HepG2 (cell line): Measurements from ENCODE around the gene RAC3. TPM values are rescaled to one million over a fixed set of nuclear protein-coding genes. Genes with fewer than 3 reads are reported as not detected.
A peak's percentile ranks its signal among the peaks of the same experiment; 100 is the strongest.

ENCODE experiments used
- AGO2 ChIP-seq: fragments of 200-400 bp; formaldehyde crosslinking; optimal IDR thresholded peaks from 2 replicates; pipeline ENCODE3; 2017; ENCODE audit warnings: mild to moderate bottlenecking, low read depth, low read length, moderate library complexity
- AKAP8 ChIP-seq: sonication (generic); formaldehyde crosslinking; IDR thresholded peaks from 2 replicates; pipeline ENCODE4 v1.5.1; 2020; ENCODE audit warnings: mild to moderate bottlenecking, missing genetic modification reagents
- ATF7-NPFF ChIP-seq: sonication (generic); formaldehyde crosslinking; IDR thresholded peaks from 2 replicates; pipeline ENCODE4 v1.8.1; 2023; ENCODE audit warnings: mild to moderate bottlenecking, low read depth, missing genetic modification reagents, moderate library complexity
- BATF2 ChIP-seq: sonication (generic); formaldehyde crosslinking; IDR thresholded peaks from 2 replicates; pipeline ENCODE4 v1.8.0; 2022; ENCODE audit warnings: mild to moderate bottlenecking, missing genetic modification reagents, moderate library complexity
- CREM ChIP-seq, 2 experiments: sonication (generic) in 1 of 2; formaldehyde crosslinking in 1 of 2; IDR thresholded peaks; 2 replicates each; pipeline versions ENCODE4 v1.4.0 to v1.6.1; 2016 to 2020; ENCODE audit warnings: antibody characterized with exemption in 1 of 2, mild to moderate bottlenecking in 1 of 2, missing genetic modification reagents in 1 of 2
- EEA1 ChIP-seq: sonication (generic); formaldehyde crosslinking; IDR thresholded peaks from 2 replicates; pipeline ENCODE4 v1.5.1; 2020; ENCODE audit warnings: mild to moderate bottlenecking, missing genetic modification reagents, borderline replicate concordance
- HOXA7 ChIP-seq: sonication (generic); formaldehyde crosslinking; IDR thresholded peaks from 2 replicates; pipeline ENCODE4 v1.8.1; 2022; ENCODE audit warnings: mild to moderate bottlenecking, missing genetic modification reagents, moderate library complexity
- KLF12 ChIP-seq: sonication (generic); formaldehyde crosslinking; IDR thresholded peaks from 2 replicates; pipeline ENCODE4 v1.4.0; 2020; ENCODE audit warnings: missing genetic modification reagents, borderline replicate concordance
- MYNN ChIP-seq: sonication (generic); formaldehyde crosslinking; IDR thresholded peaks from 2 replicates; pipeline ENCODE4 v1.4.0; 2020; ENCODE audit warnings: mild to moderate bottlenecking, low read depth, missing genetic modification reagents
- NONO ChIP-seq, 2 experiments: fragments of 450-650 bp in 1 of 2; sonication (generic) in 1 of 2; formaldehyde crosslinking in 1 of 2; IDR thresholded peaks in 1 of 2; conservative IDR thresholded peaks in 1 of 2; 2 replicates each; pipeline versions ENCODE4 v1.6.1 to v1.8.0; 2017 to 2022; ENCODE audit warnings: mild to moderate bottlenecking in 1 of 2, missing genetic modification reagents in 1 of 2, moderate library complexity in 1 of 2
- NR1H2 ChIP-seq: sonication (generic); formaldehyde crosslinking; IDR thresholded peaks from 2 replicates; pipeline ENCODE4 v1.8.1; 2022; ENCODE audit warnings: low read depth, missing genetic modification reagents, borderline replicate concordance
- NR2F2 ChIP-seq: IDR thresholded peaks from 2 replicates; pipeline ENCODE4 v1.6.1; 2012; ENCODE audit warnings: low read depth, inconsistent platforms, borderline replicate concordance
- PLRG1 ChIP-seq: fragments of 450-650 bp; conservative IDR thresholded peaks from 2 replicates; pipeline ENCODE4 v1.6.1; 2016
- POGZ ChIP-seq: sonication (generic); formaldehyde crosslinking; IDR thresholded peaks from 2 replicates; pipeline ENCODE4 v1.4.0; 2020; ENCODE audit warnings: mild to moderate bottlenecking, missing genetic modification reagents
- POLR2A ChIP-seq, 2 experiments: IDR thresholded peaks; 2 replicates each; pipeline ENCODE4 v1.6.1; 2011; ENCODE audit warnings: low read depth in 2 of 2, low read length in 2 of 2, mild to moderate bottlenecking in 1 of 2, moderate library complexity in 1 of 2; ENCODE audit not compliant: insufficient read depth in 1 of 2
- RBFOX2 ChIP-seq: fragments of 200-400 bp; formaldehyde crosslinking; IDR thresholded peaks from 2 replicates; pipeline ENCODE4 v1.6.1; 2017; ENCODE audit warnings: low read depth, mild to moderate bottlenecking, low read length
- SALL2 ChIP-seq: sonication (generic); formaldehyde crosslinking; IDR thresholded peaks from 2 replicates; pipeline ENCODE4 v1.8.1; 2023; ENCODE audit warnings: mild to moderate bottlenecking, missing genetic modification reagents, inconsistent platforms
- SATB2 ChIP-seq: sonication (generic); formaldehyde crosslinking; IDR thresholded peaks from 2 replicates; pipeline ENCODE4 v1.5.0; 2020; ENCODE audit warnings: missing genetic modification reagents
- TEAD2 ChIP-seq: sonication (generic); formaldehyde crosslinking; IDR thresholded peaks from 2 replicates; pipeline ENCODE4 v1.9.0; 2021; ENCODE audit warnings: missing genetic modification reagents
- ZNF383 ChIP-seq: sonication (generic); formaldehyde crosslinking; IDR thresholded peaks from 2 replicates; pipeline ENCODE4 v1.4.0; 2020; ENCODE audit warnings: missing genetic modification reagents, mild to moderate bottlenecking, borderline replicate concordance
- ZNF501 ChIP-seq: sonication (generic); formaldehyde crosslinking; IDR thresholded peaks from 2 replicates; pipeline ENCODE4 v1.5.1; 2020; ENCODE audit warnings: mild to moderate bottlenecking, moderate library complexity, missing genetic modification reagents
- ZNF720 ChIP-seq: sonication (generic); formaldehyde crosslinking; IDR thresholded peaks from 2 replicates; pipeline ENCODE4 v1.4.0; 2020; ENCODE audit warnings: missing genetic modification reagents
- ZSCAN22 ChIP-seq: sonication (generic); formaldehyde crosslinking; IDR thresholded peaks from 2 replicates; pipeline ENCODE4 v1.4.0; 2020; ENCODE audit warnings: mild to moderate bottlenecking, missing genetic modification reagents
- polyA plus RNA-seq, 8 experiments: library from polyadenylated mRNA; depleted of rRNA in 3 of 8; stranded (reverse) in 7 of 8; unstranded in 1 of 8; fragments of >200 nt; fragmentation: Illumina TruSeq in 4 of 8; extraction: Trizol in 4 of 8; gene quantifications; 2 replicates each; pipeline versions ENCODE4 v1.2.1 to v1.2.3, GENCODE V29; 2011 to 2016; ENCODE audit warnings: low read depth in 4 of 8, missing spikeins in 1 of 8, mixed read lengths in 1 of 8; ENCODE audit not compliant: insufficient read depth in 1 of 8
- total RNA-seq, 5 experiments: library from RNA; depleted of rRNA; stranded (reverse); fragments of >200 nt; fragmentation: Illumina TruSeq; extraction: Trizol; gene quantifications; 2 replicates each; pipeline ENCODE4 v1.2.3, GENCODE V29; 2016; ENCODE audit warnings: low read depth in 1 of 5
- TF ChIP-seq, protein P1 (sequence below): sonication (generic); formaldehyde crosslinking; IDR thresholded peaks from 2 replicates; pipeline ENCODE4 v1.4.0; 2020; ENCODE audit warnings: missing genetic modification reagents
- TF ChIP-seq, protein P2 (sequence below): sonication (generic); formaldehyde crosslinking; IDR thresholded peaks from 2 replicates; pipeline ENCODE4 v1.8.0; 2022; ENCODE audit warnings: low read depth, missing genetic modification reagents
- TF ChIP-seq, protein P3 (sequence below): sonication (generic); formaldehyde crosslinking; IDR thresholded peaks from 2 replicates; pipeline ENCODE4 v1.8.0; 2022; ENCODE audit warnings: mild to moderate bottlenecking, missing genetic modification reagents
- TF ChIP-seq, protein P4 (sequence below): sonication (generic); formaldehyde crosslinking; IDR thresholded peaks from 2 replicates; pipeline ENCODE4 v1.4.0; 2020; ENCODE audit warnings: mild to moderate bottlenecking, missing genetic modification reagents

The RAC3 gene
- total and polyA plus RNA-seq, 2 of the 13 experiments (the other 11 are each of a cell fraction or from before 2014, with no cell fraction given): 10.5 to 21.3 TPM

GRCh38 chr17:82080789-82081464 lies 49.4 kb downstream of the RAC3 start (continued):
- TF ChIP-seq, protein P1, sequence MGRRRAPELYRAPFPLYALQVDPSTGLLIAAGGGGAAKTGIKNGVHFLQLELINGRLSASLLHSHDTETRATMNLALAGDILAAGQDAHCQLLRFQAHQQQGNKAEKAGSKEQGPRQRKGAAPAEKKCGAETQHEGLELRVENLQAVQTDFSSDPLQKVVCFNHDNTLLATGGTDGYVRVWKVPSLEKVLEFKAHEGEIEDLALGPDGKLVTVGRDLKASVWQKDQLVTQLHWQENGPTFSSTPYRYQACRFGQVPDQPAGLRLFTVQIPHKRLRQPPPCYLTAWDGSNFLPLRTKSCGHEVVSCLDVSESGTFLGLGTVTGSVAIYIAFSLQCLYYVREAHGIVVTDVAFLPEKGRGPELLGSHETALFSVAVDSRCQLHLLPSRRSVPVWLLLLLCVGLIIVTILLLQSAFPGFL (CRISPR knock-in tag): no peak
- TF ChIP-seq CREM (IDR thresholded peaks at IDR 0.05): no peak
- TF ChIP-seq CREM (CRISPR knock-in tag; IDR thresholded peaks at IDR 0.05): no peak
- no peak for TF ChIP-seq NR2F2
- TF ChIP-seq BATF2 (CRISPR knock-in tag): no peak
- TF ChIP-seq, protein P2, sequence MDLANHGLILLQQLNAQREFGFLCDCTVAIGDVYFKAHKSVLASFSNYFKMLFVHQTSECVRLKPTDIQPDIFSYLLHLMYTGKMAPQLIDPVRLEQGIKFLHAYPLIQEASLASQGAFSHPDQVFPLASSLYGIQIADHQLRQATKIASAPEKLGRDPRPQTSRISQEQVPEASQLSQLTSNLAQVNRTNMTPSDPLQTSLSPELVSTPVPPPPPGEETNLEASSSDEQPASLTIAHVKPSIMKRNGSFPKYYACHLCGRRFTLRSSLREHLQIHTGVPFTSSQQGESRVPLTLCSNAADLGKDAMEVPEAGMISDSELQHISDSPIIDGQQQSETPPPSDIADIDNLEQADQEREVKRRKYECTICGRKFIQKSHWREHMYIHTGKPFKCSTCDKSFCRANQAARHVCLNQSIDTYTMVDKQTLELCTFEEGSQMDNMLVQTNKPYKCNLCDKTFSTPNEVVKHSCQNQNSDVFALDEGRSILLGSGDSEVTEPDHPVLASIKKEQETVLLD (CRISPR knock-in tag): no peak
- TF ChIP-seq SATB2 (CRISPR knock-in tag): no peak
- no peak for TF ChIP-seq AKAP8 (CRISPR knock-in tag)
- no peak for TF ChIP-seq ZNF501 (CRISPR knock-in tag)
- TF ChIP-seq POLR2A (IDR thresholded peaks at IDR 0.05; ENCODE audit: insufficient read depth in 1 of 2, low read depth in 2 of 2, low read length in 2 of 2): peak in 1 of 2 experiments; percentile 34; a peak in 2 of 4 replicates
- TF ChIP-seq ZSCAN22 (CRISPR knock-in tag): no peak
- TF ChIP-seq, protein P3, sequence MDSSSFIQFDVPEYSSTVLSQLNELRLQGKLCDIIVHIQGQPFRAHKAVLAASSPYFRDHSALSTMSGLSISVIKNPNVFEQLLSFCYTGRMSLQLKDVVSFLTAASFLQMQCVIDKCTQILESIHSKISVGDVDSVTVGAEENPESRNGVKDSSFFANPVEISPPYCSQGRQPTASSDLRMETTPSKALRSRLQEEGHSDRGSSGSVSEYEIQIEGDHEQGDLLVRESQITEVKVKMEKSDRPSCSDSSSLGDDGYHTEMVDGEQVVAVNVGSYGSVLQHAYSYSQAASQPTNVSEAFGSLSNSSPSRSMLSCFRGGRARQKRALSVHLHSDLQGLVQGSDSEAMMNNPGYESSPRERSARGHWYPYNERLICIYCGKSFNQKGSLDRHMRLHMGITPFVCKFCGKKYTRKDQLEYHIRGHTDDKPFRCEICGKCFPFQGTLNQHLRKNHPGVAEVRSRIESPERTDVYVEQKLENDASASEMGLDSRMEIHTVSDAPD (CRISPR knock-in tag): no peak
- no peak for TF ChIP-seq ATF7-NPFF
- TF ChIP-seq AGO2: peak; percentile 97
- no peak for TF ChIP-seq HOXA7 (CRISPR knock-in tag)
- TF ChIP-seq ZNF720: no peak
- TF ChIP-seq TEAD2 (CRISPR knock-in tag): no peak
- TF ChIP-seq MYNN: no peak
- TF ChIP-seq POGZ (CRISPR knock-in tag): no peak
- TF ChIP-seq NONO (IDR thresholded peaks at IDR 0.05): no peak
- 0 out of 2 replicates have a peak, but pooled peaks have one; percentile 34 for TF ChIP-seq NONO (CRISPR knock-in tag; conservative IDR thresholded peaks at IDR 0.05)
- no peak for TF ChIP-seq NR1H2 (CRISPR knock-in tag)
- no peak for TF ChIP-seq ZNF383 (CRISPR knock-in tag)
- peak; percentile 89 for TF ChIP-seq RBFOX2
- no peak for TF ChIP-seq PLRG1
- no peak for TF ChIP-seq KLF12 (CRISPR knock-in tag)
- TF ChIP-seq SALL2 (CRISPR knock-in tag): no peak
- TF ChIP-seq, protein P4, sequence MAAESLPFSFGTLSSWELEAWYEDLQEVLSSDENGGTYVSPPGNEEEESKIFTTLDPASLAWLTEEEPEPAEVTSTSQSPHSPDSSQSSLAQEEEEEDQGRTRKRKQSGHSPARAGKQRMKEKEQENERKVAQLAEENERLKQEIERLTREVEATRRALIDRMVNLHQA (CRISPR knock-in tag): no peak
- TF ChIP-seq EEA1 (CRISPR knock-in tag): no peak
